Measurements from ENCODE around the gene SLC6A18.
A peak's percentile ranks its signal among the peaks of the same experiment; 100 is the strongest.
"Not testable (repeated sequence)": the region's sequence is repeated elsewhere in the genome, so short reads cannot be mapped to it uniquely, and the experiment has no call there.

Gene SLC6A18

DNA sequence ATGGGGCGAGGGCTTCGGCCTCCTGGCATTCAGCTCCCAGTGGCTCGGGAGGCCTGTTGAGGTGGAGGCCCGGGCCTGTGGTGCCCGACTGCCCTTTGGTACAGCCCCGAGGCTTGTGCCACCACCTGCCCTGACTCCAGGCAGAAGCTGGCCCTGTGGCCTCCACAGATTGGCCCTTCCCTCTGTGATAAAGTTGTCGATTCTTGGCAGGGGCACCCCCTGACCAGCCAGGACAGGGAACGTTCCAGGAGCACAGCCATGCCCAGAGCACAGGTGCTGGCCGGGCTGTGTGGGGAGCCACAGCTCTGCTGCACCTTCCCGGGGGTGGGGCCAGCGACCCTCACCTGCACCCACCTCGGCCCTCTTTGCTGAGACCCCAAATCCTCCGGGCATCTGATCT is 32.7 kb downstream of the SLC6A18 start:
- no peak for DNase-seq

DNA sequence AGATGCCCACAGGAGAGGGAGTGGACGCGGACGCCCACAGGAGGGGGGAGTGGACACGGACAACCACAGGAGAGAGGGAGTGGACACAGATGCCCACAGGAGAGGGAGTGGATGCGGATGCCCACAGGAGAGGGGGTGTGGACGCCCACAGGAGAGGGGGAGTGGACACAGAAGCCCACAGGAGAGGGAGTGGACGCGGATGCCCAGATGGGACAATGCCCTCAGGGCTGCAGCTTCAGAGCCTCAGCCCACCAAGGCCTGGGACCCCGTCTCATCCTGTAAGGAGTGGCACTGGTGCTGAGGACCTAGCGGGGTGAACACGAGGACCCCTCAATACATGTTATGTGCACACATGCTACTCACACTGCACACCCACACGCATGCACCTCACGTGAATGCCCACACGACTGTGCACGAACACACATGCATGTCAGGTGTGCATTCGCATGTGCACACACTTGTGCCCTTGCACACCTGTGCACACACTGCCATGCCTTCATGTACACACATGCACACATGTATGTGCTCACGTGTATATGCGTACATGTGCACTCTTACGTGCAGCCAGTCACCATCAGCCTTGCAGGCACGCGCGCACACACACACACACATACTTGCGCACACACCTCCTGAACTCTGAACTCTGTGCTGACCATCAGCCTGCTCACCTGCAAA is 34.8 kb downstream of the SLC6A18 start:
- DNase-seq: no peak

DNA sequence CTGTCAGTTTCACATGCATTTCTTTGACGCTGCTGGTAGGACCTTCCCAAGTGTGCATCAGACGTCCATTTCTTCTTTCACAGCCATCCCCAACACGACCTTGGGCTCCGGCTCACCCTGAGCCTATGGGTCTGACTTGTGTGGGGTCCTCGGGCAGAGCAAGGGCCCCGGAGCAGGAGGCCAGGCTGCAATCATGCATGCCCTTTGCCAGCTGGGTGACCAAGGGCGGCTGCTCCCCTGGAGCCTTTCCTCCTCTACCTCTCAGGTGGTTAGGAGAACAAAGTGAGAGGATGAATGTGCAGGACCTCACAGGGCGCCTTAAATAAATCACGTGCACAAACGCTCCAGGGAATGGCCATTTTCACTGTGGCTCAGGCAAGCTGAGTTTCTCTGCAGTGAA is 36.5 kb downstream of the SLC6A18 start:
- no peak for DNase-seq

DNA sequence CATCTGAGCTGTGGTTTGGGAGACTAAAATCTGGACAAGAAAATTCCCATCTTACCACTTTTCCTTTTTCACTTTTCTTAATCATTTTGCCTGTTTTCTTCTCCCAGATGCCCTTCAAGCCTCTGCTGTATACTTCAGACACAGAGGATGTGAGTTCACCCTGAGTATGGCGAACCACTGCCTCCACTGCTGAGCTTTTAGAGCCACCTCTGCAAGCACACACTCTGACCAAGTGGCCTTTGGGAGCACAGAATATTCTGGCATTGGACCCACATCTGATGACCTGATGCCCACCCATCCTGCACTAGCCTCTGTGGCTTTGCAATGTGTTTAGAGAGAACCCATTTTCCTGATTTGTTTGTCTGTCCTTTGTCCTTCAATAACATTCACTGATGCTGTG is 37.2 kb downstream of the SLC6A18 start:
- DNase-seq: no peak

DNA sequence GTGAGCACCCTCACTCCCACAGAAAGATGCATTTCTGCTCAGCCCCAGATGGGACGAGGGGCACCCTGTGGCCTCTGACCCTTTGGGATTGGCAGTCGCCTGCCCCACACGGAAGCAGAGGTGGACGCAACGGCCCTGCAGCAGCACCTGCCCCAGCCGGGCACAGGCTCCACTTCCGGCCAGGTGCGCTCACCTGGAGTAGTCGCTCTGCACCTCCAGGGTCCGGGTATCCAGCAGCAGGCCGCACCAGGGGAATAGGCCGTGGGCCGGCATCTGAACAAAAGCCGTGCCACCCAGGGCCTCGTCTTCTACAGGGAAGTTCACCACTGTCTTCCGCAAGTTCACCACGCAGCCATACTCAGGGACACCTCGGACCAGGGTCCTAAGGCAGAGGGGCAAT is 39.0 kb downstream of the SLC6A18 start:
- DNase-seq: no peak

DNA sequence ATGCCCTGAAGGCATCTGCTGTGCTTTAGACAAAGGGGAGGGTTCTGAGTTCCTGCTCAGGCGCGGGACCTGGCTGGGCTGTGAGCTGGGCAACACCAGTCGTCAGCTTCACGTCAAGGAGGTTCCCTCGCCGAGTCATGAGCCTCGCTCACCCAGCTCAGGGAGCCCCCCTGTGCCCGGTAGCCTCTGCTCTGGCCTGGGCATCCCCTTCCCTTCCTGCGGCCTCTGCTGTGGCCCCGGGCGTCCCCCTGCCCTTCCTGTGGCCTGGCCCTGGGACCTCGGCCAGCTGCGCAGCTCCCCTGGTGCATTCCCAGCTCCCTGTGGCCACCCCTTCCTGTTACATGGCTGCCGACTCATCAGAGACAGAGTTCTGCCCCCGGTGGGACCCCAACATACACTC is 39.8 kb downstream of the SLC6A18 start:
- DNase-seq: no peak

DNA sequence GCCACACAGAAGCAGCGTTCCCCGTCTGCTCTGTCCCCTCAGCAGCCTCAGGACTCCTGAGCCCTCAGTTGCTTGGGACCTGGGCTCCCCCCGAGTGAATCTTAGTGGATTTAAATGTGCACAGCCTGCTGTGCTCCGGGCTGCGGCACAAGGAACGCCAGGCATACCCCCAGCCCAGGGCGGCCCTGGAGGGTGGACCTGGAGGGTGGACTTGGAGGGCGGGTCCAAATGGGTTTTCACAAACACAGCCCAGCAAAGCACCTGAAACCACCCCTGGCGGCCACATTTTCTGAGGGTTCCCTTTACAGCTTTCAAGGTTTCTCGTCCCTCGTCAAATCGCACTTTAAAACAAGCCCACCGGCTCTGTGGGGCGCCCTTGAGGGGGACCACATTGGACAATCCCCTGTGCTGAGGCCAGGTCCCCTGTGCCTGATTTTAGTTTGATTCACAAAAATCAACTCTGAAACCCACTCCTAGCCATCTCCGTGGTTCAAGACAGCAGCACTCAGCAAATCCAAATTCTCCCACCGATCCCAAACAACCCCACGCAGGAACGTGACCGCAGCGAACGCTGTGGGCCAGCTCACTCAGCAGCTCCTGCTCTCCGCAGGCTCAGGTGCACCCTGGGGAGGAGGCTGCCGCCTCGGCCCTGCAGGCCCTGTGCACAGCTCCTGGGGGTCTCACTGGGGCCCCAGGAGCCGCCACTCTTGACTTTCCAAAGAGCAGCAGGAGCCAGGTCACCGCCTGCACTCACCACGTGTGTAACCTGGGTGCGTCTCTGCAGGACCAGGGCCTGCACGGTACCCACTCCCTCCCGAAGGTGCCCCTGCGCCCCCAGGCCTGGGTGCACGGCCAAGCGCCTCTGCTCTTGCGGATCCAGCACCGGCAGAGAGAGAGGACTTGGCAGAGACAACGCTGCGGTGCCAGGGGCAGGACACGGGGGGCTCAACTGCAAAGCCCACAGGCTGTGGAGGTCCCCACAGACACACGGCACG is 40.6 kb downstream of the SLC6A18 start:
- DNase-seq: no peak

DNA sequence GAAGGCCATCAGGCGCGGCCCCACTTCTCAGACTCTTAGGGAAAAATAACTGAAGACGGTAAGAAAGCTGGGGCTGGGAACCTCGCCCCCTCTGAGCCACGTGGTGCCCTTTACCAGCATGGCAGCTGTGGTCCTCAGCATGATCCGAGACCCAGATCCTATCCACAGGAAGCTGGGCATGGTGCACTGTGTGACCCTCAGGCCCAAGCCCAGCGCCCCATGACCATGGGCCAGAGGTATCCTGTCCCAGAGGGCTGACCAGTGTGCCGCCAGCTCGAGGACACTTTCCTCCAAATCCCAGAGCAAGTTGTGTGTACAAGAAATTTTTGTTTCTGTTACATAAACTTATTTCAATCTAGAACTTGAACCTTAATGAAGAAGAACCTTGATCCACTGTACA is 41.6 kb downstream of the SLC6A18 start:
- DNase-seq: no peak

DNA sequence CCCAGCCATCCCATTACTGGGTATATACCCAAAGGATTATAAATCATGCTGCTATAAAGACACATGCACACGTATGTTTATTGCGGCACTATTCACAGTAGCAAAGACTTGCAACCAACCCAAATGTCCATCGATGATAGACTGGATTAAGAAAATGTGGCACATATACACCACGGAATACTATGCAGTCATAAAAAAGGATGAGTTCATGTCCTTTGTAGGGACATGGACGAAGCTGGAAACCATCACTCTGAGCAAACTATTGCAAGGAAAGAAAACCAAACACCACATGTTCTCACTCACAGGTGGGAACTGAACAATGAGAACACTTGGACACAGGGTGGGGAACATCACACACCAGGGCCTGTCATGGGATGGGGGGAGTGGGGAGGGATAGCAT is 42.3 kb downstream of the SLC6A18 start:
- not testable (repeated sequence) for DNase-seq

DNA sequence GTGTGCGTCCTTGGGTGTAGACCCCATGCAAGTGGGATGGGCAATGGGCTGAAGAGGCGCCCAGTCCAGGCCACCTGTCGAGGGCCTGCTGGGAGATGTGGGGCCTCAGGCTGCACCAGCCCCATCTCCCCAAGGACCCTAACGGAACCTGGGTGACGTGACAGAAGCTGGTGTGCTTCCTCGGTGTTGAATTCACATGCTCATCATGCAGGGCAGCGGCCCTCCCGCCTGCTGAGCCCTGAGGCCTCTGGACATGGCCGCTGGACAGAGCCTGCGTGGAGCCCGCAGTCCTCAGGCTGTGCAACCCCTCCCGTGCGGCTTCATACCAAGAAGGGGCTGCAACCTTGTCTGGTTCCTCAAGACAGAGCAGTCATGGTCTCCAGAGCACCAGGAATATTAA is 42.9 kb downstream of the SLC6A18 start:
- DNase-seq: no peak

DNA sequence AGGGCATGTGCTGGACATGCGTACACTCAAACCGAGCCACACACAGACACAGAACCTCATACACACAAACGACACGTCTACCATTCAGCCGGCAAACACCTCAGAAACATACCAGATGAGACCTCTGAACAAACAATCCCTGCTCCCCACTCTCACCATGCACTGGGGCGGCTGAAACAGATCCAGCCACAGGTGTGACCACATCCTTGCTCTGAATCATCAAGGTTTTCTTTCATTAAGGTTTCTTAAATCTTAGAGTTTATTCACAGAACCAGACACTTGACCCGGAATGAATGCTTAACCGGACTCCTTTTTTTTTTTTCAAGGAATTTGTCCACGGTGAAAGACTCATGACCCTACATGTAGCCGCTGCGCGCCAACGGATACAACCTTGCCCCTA is 43.5 kb downstream of the SLC6A18 start:
- DNase-seq: peak; percentile 25

DNA sequence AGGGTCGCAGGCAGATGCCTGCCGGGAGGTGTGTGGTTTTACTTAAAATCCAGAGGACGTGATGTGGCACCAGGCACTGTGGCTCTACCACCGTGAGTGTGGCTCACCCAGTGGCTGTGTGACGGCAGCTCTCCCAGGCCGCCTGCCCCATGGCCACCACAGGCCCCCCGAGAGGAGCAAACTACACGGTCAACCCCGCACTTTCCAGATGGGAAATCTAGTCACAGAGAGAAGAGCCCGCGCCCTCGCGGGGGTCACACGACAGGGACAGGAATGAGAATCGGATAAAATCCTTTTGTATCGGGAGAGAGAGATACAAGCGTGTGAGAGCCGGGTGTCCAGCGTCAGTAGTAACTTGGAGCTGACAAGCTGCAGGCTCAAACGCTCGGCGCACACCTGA is 45.2 kb downstream of the SLC6A18 start:
- no peak for DNase-seq

DNA sequence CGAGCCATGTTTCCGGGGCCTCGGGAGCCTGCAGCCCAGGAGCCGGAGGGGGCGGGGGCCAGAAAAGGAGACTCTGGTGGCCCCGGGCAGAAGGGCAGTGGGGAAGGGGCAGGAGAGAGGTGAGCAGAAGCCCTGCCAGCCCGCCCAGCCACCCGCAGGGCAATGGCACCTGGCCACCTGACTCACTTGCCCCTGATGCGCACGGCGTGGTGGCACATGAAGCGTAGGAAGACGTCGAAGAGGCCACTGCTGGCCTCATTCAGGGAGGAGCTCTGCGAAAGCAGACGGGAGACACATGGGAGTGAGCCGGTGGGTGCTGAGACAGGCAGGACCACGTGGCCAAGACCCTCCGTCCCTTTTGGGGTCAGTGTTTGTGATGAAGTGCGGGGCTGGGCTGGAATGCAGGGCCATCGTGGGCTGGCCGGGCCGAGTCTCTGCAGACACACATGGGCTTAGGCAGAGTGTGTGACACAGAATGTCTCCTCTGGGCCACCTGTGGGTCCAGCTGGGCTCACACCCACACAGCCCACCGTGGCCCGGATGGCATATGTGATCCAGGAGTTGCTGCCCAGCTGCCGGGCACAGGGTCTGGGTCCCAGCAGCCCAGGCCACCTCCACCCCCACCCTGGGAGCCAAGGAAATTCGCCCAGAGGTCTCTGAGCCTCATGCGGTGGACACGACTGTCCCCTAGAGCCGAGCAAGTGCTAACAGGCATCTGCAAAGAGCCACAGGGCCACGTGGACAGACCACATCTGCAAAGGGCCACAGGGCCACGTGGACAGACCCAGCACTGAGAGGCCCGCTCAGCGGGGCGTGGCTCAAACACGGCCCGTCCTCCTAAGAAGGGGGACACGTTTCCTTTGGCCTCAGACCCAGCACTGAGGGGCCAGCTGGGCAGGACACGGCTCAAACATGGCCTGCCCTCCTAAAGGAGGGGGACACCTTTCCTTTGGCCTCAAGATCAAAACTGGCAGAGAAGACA is 46.0 kb downstream of the SLC6A18 start:
- no peak for DNase-seq

DNA sequence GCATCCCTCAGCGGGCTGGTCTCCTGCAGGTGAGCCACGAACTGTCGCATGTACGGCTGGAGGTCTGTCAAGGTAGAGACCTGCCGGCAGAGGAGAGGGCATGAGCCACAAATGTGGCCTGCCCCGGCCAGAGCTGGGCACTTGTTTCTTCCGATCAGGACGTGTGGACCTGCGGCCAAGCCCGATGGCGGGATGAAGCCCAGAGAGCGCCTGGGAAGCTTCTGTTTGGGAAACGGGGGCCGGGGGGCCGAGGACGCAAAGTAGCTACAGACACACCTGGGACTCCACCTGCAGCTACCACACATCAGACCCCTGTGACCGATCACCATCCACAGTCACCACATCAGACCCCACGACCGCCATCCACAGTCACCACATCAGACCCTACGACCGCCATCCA is 47.0 kb downstream of the SLC6A18 start:
- no peak for DNase-seq

DNA sequence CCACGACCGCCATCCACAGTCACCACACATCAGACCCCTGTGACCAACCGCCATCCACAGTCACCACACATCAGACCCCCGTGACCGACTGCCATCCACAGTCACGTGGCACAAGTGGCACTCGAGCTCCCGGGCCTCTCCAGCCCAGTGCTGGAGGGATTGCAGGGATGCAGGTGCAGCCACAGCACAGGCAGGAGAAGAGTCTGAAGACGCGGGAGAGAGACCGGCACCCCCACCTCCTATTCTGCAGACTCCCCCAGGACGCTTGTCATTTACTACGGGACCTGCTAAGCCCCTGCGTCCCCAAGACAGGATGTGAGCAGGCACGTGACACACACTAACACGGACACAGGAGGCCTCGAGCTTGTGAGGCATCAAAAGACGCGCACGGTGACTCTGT is 48.6 kb downstream of the SLC6A18 start:
- DNase-seq: no peak

DNA sequence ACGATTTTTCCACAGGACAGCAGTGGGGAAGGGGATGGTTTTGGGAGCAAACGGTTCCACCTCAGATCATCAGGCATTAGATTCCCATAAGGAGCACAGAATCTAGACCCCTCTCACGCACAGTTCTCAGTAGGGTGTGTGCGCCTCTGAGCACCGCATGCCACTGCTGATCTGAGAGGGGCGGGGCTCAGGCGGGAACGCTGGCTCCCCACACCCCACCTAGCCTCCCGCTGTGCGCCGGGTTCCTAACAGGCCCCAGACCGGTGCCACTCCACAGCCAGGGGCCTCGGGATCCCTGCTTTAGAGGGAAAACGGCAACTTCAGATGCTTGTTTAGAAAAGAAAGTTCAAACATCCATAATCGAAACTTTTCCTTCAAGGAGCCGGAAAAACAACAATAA is 49.3 kb downstream of the SLC6A18 start:
- DNase-seq: no peak

DNA sequence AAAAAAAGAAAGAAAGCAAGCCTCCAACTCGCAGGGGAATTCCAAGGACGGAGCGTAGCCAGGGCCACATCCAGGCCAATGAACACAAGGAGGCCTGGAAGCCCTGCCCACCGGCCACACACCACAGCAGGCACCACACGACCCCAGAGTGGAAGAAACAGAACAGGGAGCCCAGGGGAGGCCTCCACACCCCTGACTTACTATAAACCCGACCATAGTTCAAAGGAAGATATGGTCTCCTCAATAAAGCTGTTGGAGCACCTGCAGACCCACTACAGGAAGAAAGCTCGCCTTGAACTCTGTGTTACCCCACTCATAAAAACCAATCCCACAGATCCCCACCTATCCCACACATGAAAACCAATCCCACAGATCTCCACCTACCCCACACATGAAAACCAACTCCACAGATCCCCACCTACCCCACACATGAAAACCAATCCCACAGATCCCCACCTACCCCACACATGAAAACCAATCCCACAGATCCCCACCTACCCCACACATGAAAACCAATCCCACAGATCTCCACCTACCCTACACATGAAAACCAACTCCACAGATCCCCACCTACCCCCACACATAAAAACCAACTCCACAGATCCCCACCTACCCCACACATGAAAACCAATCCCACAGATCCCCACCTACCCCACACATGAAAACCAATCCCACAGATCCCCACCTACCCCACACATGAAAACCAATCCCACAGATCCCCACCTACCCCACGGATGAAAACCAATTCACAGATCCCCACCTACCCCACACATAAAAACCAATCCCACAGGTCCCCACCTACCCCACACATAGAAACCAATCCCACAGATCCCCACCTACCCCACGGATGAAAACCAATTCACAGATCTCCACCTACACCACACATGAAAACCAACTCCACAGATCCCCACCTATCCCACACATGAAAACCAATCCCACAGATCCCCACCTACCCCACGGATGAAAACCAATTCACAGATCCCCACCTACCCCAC is 50.5 kb downstream of the SLC6A18 start:
- DNase-seq: not testable (repeated sequence)

DNA sequence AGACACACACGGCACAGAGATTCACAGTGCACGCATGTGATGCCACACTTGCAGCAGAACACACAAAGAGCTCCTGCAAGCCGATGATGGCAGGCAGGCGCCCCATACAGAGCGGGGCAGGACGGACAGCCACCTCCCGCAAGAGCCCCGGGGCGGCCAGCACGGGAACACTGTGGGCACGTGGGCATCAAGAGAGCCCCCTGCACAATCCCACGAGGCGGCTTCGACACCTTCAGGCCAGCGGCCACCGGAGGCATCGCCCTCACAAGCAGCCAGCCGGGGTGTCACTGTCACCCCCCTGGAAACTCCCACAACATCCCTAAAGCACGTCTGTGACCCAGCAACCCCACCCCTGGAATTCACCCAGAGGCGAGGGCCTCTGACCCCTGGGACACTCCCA is 51.7 kb downstream of the SLC6A18 start:
- no peak for DNase-seq

DNA sequence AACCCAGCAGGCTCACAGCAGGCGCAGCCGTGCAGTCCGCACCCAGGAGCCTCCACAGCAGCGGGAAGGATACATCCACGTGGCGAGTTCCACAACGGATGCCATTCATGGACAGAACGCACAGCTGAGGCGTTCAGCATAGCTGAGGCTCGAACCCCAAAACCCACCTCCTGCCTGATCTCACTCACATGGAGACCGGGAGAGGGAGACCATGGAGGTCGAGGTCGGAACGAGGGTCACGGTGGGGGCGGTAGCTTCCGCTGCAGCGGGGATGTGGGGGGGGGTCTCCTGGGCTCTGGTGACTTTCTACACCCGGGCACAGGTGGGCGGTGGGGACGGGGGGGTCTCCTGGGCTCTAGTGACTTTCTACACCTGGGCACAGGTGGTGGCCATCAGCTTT is 52.1 kb downstream of the SLC6A18 start:
- no peak for DNase-seq

DNA sequence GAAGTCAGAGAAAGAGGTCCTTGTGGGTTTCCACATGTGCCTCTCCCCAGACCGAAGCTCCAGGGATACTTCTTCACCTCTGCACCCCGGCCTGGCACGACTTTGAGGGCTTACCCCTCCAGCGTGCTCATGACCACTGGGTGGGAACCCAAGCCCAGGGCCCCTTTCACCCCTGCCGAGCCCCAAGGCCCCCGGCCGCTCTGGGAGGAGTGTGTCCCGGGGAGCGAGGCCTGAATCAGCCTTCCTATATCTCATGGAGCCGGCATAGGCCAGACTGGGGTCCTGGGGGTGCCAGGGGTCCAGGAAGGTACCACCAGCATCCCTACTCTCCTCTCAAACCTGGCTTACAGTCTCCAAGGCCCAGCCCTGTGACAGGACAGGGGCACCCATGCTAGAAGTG is 52.6 kb downstream of the SLC6A18 start:
- no peak for DNase-seq

DNA sequence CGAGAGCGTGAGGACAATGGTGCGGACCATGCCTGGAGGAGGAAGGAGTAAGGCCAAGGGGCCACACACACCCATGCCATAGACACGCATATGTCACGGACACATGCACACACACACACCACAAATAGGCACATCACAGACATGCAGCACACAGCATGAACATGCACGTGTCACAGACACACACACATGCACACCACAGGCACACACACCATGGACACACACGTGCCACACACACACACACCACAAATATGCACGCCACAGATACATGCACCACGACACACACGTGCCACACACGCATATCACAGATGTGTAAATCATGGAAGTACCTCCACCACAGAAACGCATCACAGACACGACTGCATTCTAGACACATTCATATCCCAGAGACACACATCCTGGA is 53.0 kb downstream of the SLC6A18 start:
- no peak for DNase-seq

Data from CD4-positive, alpha-beta T cell treated with Interleukin-10 for 1 hour (primary cell).